Loucy (cell line): ENCODE measurements around the gene ATP6V1G2.

Source experiments
- H2AFZ ChIP-seq: fragments of 200-600 bp; sonication (generic); 2 replicates; pipeline ENCODE4 v1.6.0; 2016; ENCODE audit warnings: antibody characterized with exemption, mild to moderate bottlenecking, low read length, moderate library complexity
- H3F3A ChIP-seq: fragments of 200-600 bp; 2 replicates; pipeline ENCODE4 v1.6.0; 2016; ENCODE audit warnings: antibody characterized with exemption, low read depth, mild to moderate bottlenecking
- H3K27me3 ChIP-seq: fragments of 200-600 bp; sonication (generic); 2 replicates; pipeline ENCODE4 v1.6.1; 2014; ENCODE audit warnings: low read length, mild to moderate bottlenecking; ENCODE audit not compliant: insufficient read depth, poor library complexity, severe bottlenecking
- H3K36me3 ChIP-seq: fragments of 200-600 bp; sonication (generic); 2 replicates; pipeline ENCODE4 v1.6.1; 2016; ENCODE audit warnings: low read length; ENCODE audit not compliant: insufficient read depth
- H3K4me1 ChIP-seq: fragments of 200-600 bp; sonication (generic); 2 replicates; pipeline ENCODE4 v1.5.1; 2014; ENCODE audit warnings: low read length, mild to moderate bottlenecking; ENCODE audit not compliant: insufficient read depth, poor library complexity, severe bottlenecking
- H3K4me2 ChIP-seq: fragments of 200-600 bp; sonication (generic); 2 replicates; pipeline ENCODE4 v1.6.0; 2014; ENCODE audit warnings: antibody characterized with exemption, low read length, low read depth, mild to moderate bottlenecking; ENCODE audit not compliant: poor library complexity, severe bottlenecking
- H3K4me3 ChIP-seq: fragments of 200-600 bp; sonication (generic); 2 replicates; pipeline ENCODE4 v1.5.1; 2014; ENCODE audit warnings: low read length, mild to moderate bottlenecking, mixed read lengths; ENCODE audit not compliant: poor library complexity, severe bottlenecking
- H3K79me2 ChIP-seq: fragments of 200-600 bp; sonication (generic); 2 replicates; pipeline ENCODE4 v1.6.1; 2014; ENCODE audit warnings: low read length; ENCODE audit not compliant: insufficient read depth
- H3K9ac ChIP-seq: fragments of 200-600 bp; sonication (generic); 2 replicates; pipeline ENCODE4 v1.6.0; 2014; ENCODE audit warnings: mild to moderate bottlenecking, low read depth, low read length, moderate library complexity; ENCODE audit not compliant: poor library complexity, severe bottlenecking
- H3K9me2 ChIP-seq: fragments of 200-600 bp; sonication (generic); replicated peaks from 2 replicates; pipeline ENCODE4 v1.6.1; 2016; ENCODE audit warnings: low read depth, low read length, mixed read lengths
- H3K9me3 ChIP-seq: fragments of 200-600 bp; sonication (generic); 2 replicates; pipeline ENCODE4 v1.6.1; 2014; ENCODE audit warnings: mild to moderate bottlenecking, antibody characterized with exemption, low read length, low read depth; ENCODE audit not compliant: insufficient read depth
- H4K20me1 ChIP-seq: fragments of 200-600 bp; sonication (generic); 2 replicates; pipeline ENCODE4 v1.6.0; 2014; ENCODE audit warnings: antibody characterized with exemption, low read length, mild to moderate bottlenecking; ENCODE audit not compliant: insufficient read depth, poor library complexity, severe bottlenecking
- EZH2phosphoT487 ChIP-seq: fragments of 200-600 bp; IDR thresholded peaks from 2 replicates; pipeline ENCODE4 v1.6.1; 2018; ENCODE audit warnings: antibody characterized with exemption, mild to moderate bottlenecking, moderate library complexity, borderline replicate concordance
- TF ChIP-seq, protein P1 (sequence below): fragments of 200-600 bp; sonication (generic); conservative IDR thresholded peaks from 2 replicates; pipeline ENCODE4 v1.5.1; 2014; ENCODE audit warnings: mild to moderate bottlenecking, antibody characterized with exemption, low read length

Gene ATP6V1G2

DNA sequence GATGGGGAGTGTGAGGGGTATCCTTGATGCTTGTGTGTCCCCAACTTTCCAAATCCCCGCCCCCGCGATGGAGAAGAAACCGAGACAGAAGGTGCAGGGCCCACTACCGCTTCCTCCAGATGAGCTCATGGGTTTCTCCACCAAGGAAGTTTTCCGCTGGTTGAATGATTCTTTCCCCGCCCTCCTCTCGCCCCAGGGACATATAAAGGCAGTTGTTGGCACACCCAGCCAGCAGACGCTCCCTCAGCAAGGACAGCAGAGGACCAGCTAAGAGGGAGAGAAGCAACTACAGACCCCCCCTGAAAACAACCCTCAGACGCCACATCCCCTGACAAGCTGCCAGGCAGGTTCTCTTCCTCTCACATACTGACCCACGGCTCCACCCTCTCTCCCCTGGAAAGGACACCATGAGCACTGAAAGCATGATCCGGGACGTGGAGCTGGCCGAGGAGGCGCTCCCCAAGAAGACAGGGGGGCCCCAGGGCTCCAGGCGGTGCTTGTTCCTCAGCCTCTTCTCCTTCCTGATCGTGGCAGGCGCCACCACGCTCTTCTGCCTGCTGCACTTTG lies 29.0 kb upstream of the ATP6V1G2 start, which contains the start of gene TNF:
TSS of gene TNF (plus strand) at position 231 of the 567 bp plus-strand sequence. CDS start at position 408, 177 bp downstream.
- no peaks in the 10 kb centered on the region for H3K79me2 ChIP-seq
- H3K4me3 ChIP-seq: peak within 1 kb of the TSS; percentile 49

DNA sequence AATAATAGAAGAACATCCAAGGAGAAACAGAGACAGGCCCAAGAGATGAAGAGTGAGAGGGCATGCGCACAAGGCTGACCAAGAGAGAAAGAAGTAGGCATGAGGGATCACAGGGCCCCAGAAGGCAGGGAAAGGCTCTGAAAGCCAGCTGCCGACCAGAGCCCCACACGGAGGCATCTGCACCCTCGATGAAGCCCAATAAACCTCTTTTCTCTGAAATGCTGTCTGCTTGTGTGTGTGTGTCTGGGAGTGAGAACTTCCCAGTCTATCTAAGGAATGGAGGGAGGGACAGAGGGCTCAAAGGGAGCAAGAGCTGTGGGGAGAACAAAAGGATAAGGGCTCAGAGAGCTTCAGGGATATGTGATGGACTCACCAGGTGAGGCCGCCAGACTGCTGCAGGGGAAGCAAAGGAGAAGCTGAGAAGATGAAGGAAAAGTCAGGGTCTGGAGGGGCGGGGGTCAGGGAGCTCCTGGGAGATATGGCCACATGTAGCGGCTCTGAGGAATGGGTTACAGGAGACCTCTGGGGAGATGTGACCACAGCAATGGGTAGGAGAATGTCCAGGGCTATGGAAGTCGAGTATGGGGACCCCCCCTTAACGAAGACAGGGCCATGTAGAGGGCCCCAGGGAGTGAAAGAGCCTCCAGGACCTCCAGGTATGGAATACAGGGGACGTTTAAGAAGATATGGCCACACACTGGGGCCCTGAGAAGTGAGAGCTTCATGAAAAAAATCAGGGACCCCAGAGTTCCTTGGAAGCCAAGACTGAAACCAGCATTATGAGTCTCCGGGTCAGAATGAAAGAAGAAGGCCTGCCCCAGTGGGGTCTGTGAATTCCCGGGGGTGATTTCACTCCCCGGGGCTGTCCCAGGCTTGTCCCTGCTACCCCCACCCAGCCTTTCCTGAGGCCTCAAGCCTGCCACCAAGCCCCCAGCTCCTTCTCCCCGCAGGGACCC lies 28.0 kb upstream of the ATP6V1G2 start:
- Histone ChIP-seq H3K9me2 (no peaks in the 10 kb centered on the region), H3K4me1 (peaks cover 71% of the 10 kb centered on the region), H2AFZ (no peak overlapping the region), H3K4me2 (no peak overlapping the region), H3K9me3 (no peaks in the 10 kb centered on the region), H3F3A (no peaks in the 10 kb centered on the region), H4K20me1 (no peaks in the 10 kb centered on the region), H3K4me3 (no peak overlapping the region), H3K36me3 (no peaks in the 10 kb centered on the region), H3K9ac (peak overlapping the region; percentile 11), H3K27me3 (no peaks in the 10 kb centered on the region), H3K79me2 (no peaks in the 10 kb centered on the region)
- TF ChIP-seq, protein P1, sequence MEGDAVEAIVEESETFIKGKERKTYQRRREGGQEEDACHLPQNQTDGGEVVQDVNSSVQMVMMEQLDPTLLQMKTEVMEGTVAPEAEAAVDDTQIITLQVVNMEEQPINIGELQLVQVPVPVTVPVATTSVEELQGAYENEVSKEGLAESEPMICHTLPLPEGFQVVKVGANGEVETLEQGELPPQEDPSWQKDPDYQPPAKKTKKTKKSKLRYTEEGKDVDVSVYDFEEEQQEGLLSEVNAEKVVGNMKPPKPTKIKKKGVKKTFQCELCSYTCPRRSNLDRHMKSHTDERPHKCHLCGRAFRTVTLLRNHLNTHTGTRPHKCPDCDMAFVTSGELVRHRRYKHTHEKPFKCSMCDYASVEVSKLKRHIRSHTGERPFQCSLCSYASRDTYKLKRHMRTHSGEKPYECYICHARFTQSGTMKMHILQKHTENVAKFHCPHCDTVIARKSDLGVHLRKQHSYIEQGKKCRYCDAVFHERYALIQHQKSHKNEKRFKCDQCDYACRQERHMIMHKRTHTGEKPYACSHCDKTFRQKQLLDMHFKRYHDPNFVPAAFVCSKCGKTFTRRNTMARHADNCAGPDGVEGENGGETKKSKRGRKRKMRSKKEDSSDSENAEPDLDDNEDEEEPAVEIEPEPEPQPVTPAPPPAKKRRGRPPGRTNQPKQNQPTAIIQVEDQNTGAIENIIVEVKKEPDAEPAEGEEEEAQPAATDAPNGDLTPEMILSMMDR: peak; percentile 39; the same call in 1 of the 2 replicates
- TF ChIP-seq EZH2phosphoT487: no peak

More for the DNA sequence above, 29.0 kb upstream of the ATP6V1G2 start, which contains the start of gene TNF:
- H3K36me3 ChIP-seq: no peaks in the 10 kb centered on the region
- H4K20me1 ChIP-seq: no peaks in the 10 kb centered on the region
- no peaks in the 10 kb centered on the region for H3F3A ChIP-seq
- no peaks in the 10 kb centered on the region for H3K9me3 ChIP-seq
- peak within 1 kb of the TSS; percentile 52 for H3K4me2 ChIP-seq
- H3K27me3 ChIP-seq: no peaks in the 10 kb centered on the region
- TF ChIP-seq, protein P1: no peak
- TF ChIP-seq EZH2phosphoT487: no peak
- no peak within 1 kb of the TSS for H2AFZ ChIP-seq
- H3K9me2 ChIP-seq: no peaks in the 10 kb centered on the region
- peak within 1 kb of the TSS; percentile 54 for H3K9ac ChIP-seq
- H3K4me1 ChIP-seq: peaks cover 72% of the 10 kb centered on the region

DNA sequence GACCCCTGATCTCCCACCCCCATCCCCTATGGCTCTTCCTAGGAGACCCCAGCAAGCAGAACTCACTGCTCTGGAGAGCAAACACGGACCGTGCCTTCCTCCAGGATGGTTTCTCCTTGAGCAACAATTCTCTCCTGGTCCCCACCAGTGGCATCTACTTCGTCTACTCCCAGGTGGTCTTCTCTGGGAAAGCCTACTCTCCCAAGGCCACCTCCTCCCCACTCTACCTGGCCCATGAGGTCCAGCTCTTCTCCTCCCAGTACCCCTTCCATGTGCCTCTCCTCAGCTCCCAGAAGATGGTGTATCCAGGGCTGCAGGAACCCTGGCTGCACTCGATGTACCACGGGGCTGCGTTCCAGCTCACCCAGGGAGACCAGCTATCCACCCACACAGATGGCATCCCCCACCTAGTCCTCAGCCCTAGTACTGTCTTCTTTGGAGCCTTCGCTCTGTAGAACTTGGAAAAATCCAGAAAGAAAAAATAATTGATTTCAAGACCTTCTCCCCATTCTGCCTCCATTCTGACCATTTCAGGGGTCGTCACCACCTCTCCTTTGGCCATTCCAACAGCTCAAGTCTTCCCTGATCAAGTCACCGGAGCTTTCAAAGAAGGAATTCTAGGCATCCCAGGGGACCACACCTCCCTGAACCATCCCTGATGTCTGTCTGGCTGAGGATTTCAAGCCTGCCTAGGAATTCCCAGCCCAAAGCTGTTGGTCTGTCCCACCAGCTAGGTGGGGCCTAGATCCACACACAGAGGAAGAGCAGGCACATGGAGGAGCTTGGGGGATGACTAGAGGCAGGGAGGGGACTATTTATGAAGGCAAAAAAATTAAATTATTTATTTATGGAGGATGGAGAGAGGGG lies 27.1 kb upstream of the ATP6V1G2 start:
- Histone ChIP-seq H3K27me3 (no peaks in the 10 kb centered on the region), H3K4me2 (no peak overlapping the region), H3K9me2 (no peaks in the 10 kb centered on the region), H3K4me1 (peaks cover 80% of the 10 kb centered on the region), H3K9me3 (no peaks in the 10 kb centered on the region), H4K20me1 (no peaks in the 10 kb centered on the region), H3K4me3 (no peak overlapping the region), H3K79me2 (no peaks in the 10 kb centered on the region), H3K36me3 (no peaks in the 10 kb centered on the region), H3K9ac (no peak overlapping the region), H2AFZ (no peak overlapping the region), H3F3A (no peaks in the 10 kb centered on the region)
- no peak for TF ChIP-seq EZH2phosphoT487
- TF ChIP-seq, protein P1: no peak
